NT2/D1 (cell line): ENCODE data around the gene SLX4IP.

Experiments used
- SUZ12 ChIP-seq: IDR thresholded peaks from 2 replicates; pipeline ENCODE4 v1.6.1; 2011; ENCODE audit not compliant: insufficient read length, insufficient read depth; ENCODE audit errors: extremely low read depth
- YY1 ChIP-seq: IDR thresholded peaks from 2 replicates; pipeline ENCODE4 v1.6.1; 2011; ENCODE audit not compliant: insufficient read length, insufficient read depth
- ZNF274 ChIP-seq: IDR thresholded peaks from 2 replicates; pipeline ENCODE4 v1.6.1; 2011; ENCODE audit warnings: mild to moderate bottlenecking, low read depth, low read length

- TF ChIP-seq ZNF274 (no peak), YY1 (no peak), SUZ12 (no peak)
These were observed 108.4 kb downstream of the SLX4IP start for GRCh38 chr20:10543480-10543879.
